NCI-H1930 (cell line): Measurements from ENCODE around the gene TGFBR1.
A peak's percentile ranks its signal among the peaks of the same experiment; 100 is the strongest.

Source experiments
- DNase-seq, 2 experiments: peaks; one replicate each; lab custom pipeline; 2025; lab: John Stamatoyannopoulos, UW

Gene TGFBR1

GRCh38 chr9:99171225-99172123, 66.6 kb downstream of the TGFBR1 start:
- DNase-seq, result no peak

- DNase-seq, result peak; percentile 67 to 73
Measured at GRCh38 chr9:99172124-99173091, 67.5 kb downstream of the TGFBR1 start.

- DNase-seq, result peak; percentile 72 to 79
Measured at GRCh38 chr9:99173570-99174504, 68.9 kb downstream of the TGFBR1 start.

- peak in 1 of 2 experiments; percentile 73 for DNase-seq
Measured at GRCh38 chr9:99176527-99177013, 71.7 kb downstream of the TGFBR1 start.

GRCh38 chr9:99177576-99178366, 72.9 kb downstream of the TGFBR1 start:
- DNase-seq, result no peak

GRCh38 chr9:99178912-99179872, 74.3 kb downstream of the TGFBR1 start:
- DNase-seq, result no peak

GRCh38 chr9:99180199-99180598, 75.3 kb downstream of the TGFBR1 start:
- DNase-seq, result no peak

- DNase-seq, result no peak
Measured at GRCh38 chr9:99180662-99181061, 75.7 kb downstream of the TGFBR1 start.

- no peak for DNase-seq
Measured at GRCh38 chr9:99181206-99181605, 76.3 kb downstream of the TGFBR1 start.

GRCh38 chr9:99181621-99182020, 76.7 kb downstream of the TGFBR1 start:
- DNase-seq, result no peak

- DNase-seq, result no peak
Measured at GRCh38 chr9:99182356-99182755, 77.4 kb downstream of the TGFBR1 start.

- DNase-seq, result no peak
Measured at GRCh38 chr9:99183616-99184015, 78.7 kb downstream of the TGFBR1 start.

- no peak for DNase-seq
Measured at GRCh38 chr9:99184110-99184474, 79.2 kb downstream of the TGFBR1 start.

- peak; percentile 59 to 76 for DNase-seq
Measured at GRCh38 chr9:99184475-99185347, 79.8 kb downstream of the TGFBR1 start.

- no peak for DNase-seq
Measured at GRCh38 chr9:99185348-99185632, 80.4 kb downstream of the TGFBR1 start.

- DNase-seq, result no peak
Measured at GRCh38 chr9:99185934-99186333, 81.0 kb downstream of the TGFBR1 start.

- no peak for DNase-seq
Measured at GRCh38 chr9:99187311-99187710, 82.4 kb downstream of the TGFBR1 start.

- DNase-seq, result no peak
Measured at GRCh38 chr9:99189186-99189585, 84.3 kb downstream of the TGFBR1 start.
